HepG2 (cell line): ENCODE measurements around the gene ESRP2. TPM values are rescaled to one million over a fixed set of nuclear protein-coding genes. Genes with fewer than 3 reads are reported as not detected.

Source experiments
- ATAC-seq: fragments of 200-7000 bp; cut with Tn5 transposase; 3 replicates; pipeline ENCODE4 v1.9.1; 2020; ENCODE audit warnings: mild to moderate bottlenecking, moderate library complexity
- BruUV-seq: library from RNA; stranded (reverse); fragments of 400-500 nt; replicated peaks from 2 replicates; lab custom pipeline; 2021; lab: Mats Ljungman, UMichigan
- CTCF ChIA-PET: fragments of 300-600 bp; formaldehyde crosslinking; extraction: SDS; loops from one replicate; lab custom pipeline; 2021; ENCODE audit warnings: low total read pairs, inconsistent platforms, low intra/inter-chr PET ratio; lab: Yijun Ruan, JAX
- POLR2A ChIA-PET: fragments of 350-600 bp; sonication (Branson Sonifier 250); formaldehyde crosslinking; loops from one replicate; lab custom pipeline; 2020; ENCODE audit warnings: antibody characterized with exemption, inconsistent platforms; lab: Yijun Ruan, JAX
- DNase-seq: peaks from one replicate; pipeline ENCODE4 v3.0.0-alpha.2; 2015; ENCODE audit warnings: low spot score
- FAIRE-seq: peaks from 3 replicates; lab custom pipeline; 2011; peaks lifted over from hg19 to GRCh38; lab: Jason Lieb, UNC
- H2AFZ ChIP-seq: one replicate; pipeline ENCODE4 v1.6.1; 2011; ENCODE audit warnings: low read length, inconsistent platforms
- H3K27ac ChIP-seq: fragments of 300-600 bp; 3 replicates; pipeline ENCODE4 v1.8.0; 2011; ENCODE audit warnings: mixed run types, mild to moderate bottlenecking, mixed read lengths, low read length, inconsistent platforms; ENCODE audit not compliant: insufficient read depth; ENCODE audit errors: extremely low read length
- H3K27me3 ChIP-seq, 2 experiments: fragments of 200-600 bp in 1 of 2; 2 replicates in 1 of 2; 3 replicates in 1 of 2; pipeline versions ENCODE4 v1.6.0 to v1.8.0; 2011; ENCODE audit warnings: low read length in 2 of 2, mild to moderate bottlenecking in 2 of 2, moderate library complexity in 2 of 2, inconsistent platforms in 1 of 2; ENCODE audit not compliant: insufficient read depth in 2 of 2, control insufficient read depth in 1 of 2
- H3K36me3 ChIP-seq, 2 experiments: fragments of 200-600 bp in 1 of 2; replicated peaks in 1 of 2; 2 replicates in 1 of 2; 3 replicates in 1 of 2; pipeline versions ENCODE4 v1.5.1 to v1.8.0; 2011; ENCODE audit warnings: low read length in 2 of 2, inconsistent platforms in 1 of 2; ENCODE audit not compliant: insufficient read depth in 2 of 2, control insufficient read depth in 1 of 2
- H3K4me1 ChIP-seq: 2 replicates; pipeline ENCODE4 v1.5.1; 2012; ENCODE audit warnings: low read length, inconsistent platforms; ENCODE audit not compliant: insufficient read depth
- H3K4me2 ChIP-seq: 2 replicates; pipeline ENCODE4 v1.6.0; 2011; ENCODE audit warnings: low read depth, low read length, inconsistent platforms
- H3K4me3 ChIP-seq, 3 experiments: fragments of 200-600 bp in 1 of 3; sonication (generic), shearing (Covaris generic) in 1 of 3; replicated peaks in 1 of 3; 2 replicates each; pipeline ENCODE4 v1.5.1; 2011 to 2016; ENCODE audit warnings: low read length in 3 of 3, inconsistent platforms in 2 of 3, low read depth in 2 of 3, mild to moderate bottlenecking in 2 of 3, control low read depth in 1 of 3, mixed read lengths in 1 of 3; ENCODE audit not compliant: insufficient read depth in 1 of 3
- H3K79me2 ChIP-seq: one replicate; pipeline ENCODE4 v1.6.1; 2011; ENCODE audit warnings: low read length, inconsistent platforms; ENCODE audit not compliant: insufficient read depth
- H3K9ac ChIP-seq: 2 replicates; pipeline ENCODE4 v1.6.0; 2011; ENCODE audit warnings: mild to moderate bottlenecking, low read depth, low read length, inconsistent platforms; ENCODE audit not compliant: insufficient read depth
- H3K9me3 ChIP-seq: 2 replicates; pipeline ENCODE4 v1.5.1; 2012; ENCODE audit warnings: mild to moderate bottlenecking, low read length
- H4K20me1 ChIP-seq: 2 replicates; pipeline ENCODE4 v1.6.0; 2011; ENCODE audit warnings: inconsistent platforms, mild to moderate bottlenecking, low read length, moderate library complexity; ENCODE audit not compliant: insufficient read depth
- AHR ChIP-seq: IDR thresholded peaks from 2 replicates; pipeline ENCODE4 v1.6.1; 2018; ENCODE audit warnings: missing genetic modification reagents, missing compliant biosample characterization
- ELF4 ChIP-seq: sonication (generic); formaldehyde crosslinking; IDR thresholded peaks from 2 replicates; pipeline ENCODE4 v1.5.0; 2020; ENCODE audit warnings: missing genetic modification reagents, mild to moderate bottlenecking, moderate library complexity, borderline replicate concordance
- FOXK1 ChIP-seq: sonication (generic); formaldehyde crosslinking; IDR thresholded peaks from 2 replicates; pipeline ENCODE4 v1.4.0; 2020; ENCODE audit warnings: low read depth, missing genetic modification reagents, borderline replicate concordance
- FOXP1 ChIP-seq, 2 experiments: fragments of 450-650 bp in 1 of 2; IDR thresholded peaks; 2 replicates each; pipeline ENCODE4 v1.6.1; 2017 to 2018; ENCODE audit warnings: antibody characterized with exemption in 1 of 2
- HDAC1 ChIP-seq: sonication (generic); formaldehyde crosslinking; IDR thresholded peaks from 2 replicates; pipeline ENCODE4 v1.5.1; 2020; ENCODE audit warnings: mild to moderate bottlenecking, missing genetic modification reagents
- MBD4 ChIP-seq: IDR thresholded peaks from 2 replicates; pipeline ENCODE4 v1.6.1; 2012; ENCODE audit warnings: low read length, inconsistent platforms, borderline replicate concordance
- POLR2A ChIP-seq, 2 experiments: IDR thresholded peaks; 2 replicates each; pipeline ENCODE4 v1.6.1; 2011; ENCODE audit warnings: low read depth in 2 of 2, low read length in 2 of 2, mild to moderate bottlenecking in 1 of 2, moderate library complexity in 1 of 2; ENCODE audit not compliant: insufficient read depth in 1 of 2
- RBM22 ChIP-seq: fragments of 200-400 bp; formaldehyde crosslinking; optimal IDR thresholded peaks from 2 replicates; pipeline ENCODE3; 2017; ENCODE audit warnings: mild to moderate bottlenecking, low read length, moderate library complexity
- TARDBP ChIP-seq: sonication (generic); formaldehyde crosslinking; IDR thresholded peaks from 2 replicates; pipeline ENCODE4 v1.8.0; 2022; ENCODE audit warnings: mild to moderate bottlenecking, missing genetic modification reagents
- USF2 ChIP-seq, 2 experiments: sonication (generic) in 1 of 2; formaldehyde crosslinking in 1 of 2; IDR thresholded peaks; 2 replicates each; pipeline versions ENCODE4 v1.5.1 to v1.6.1; 2011 to 2020; ENCODE audit warnings: borderline replicate concordance in 1 of 2, low read depth in 1 of 2, low read length in 1 of 2, mild to moderate bottlenecking in 1 of 2, missing genetic modification reagents in 1 of 2, moderate library complexity in 1 of 2
- ZNF691 ChIP-seq: sonication (generic); formaldehyde crosslinking; IDR thresholded peaks from 2 replicates; pipeline ENCODE4 v1.4.0; 2020; ENCODE audit warnings: missing genetic modification reagents, low read depth, mild to moderate bottlenecking, borderline replicate concordance
- ZNF737 ChIP-seq: sonication (generic); formaldehyde crosslinking; IDR thresholded peaks from 2 replicates; pipeline ENCODE4 v1.5.0; 2020; ENCODE audit warnings: missing genetic modification reagents, mild to moderate bottlenecking, borderline replicate concordance
- WGBS: methylation state at CpG from one replicate; pipeline ENCODE4 v1.1.6; 2017; ENCODE audit warnings: low lambda C conversion rate; 5-methylcytosine and 5-hydroxymethylcytosine counted together
- in situ Hi-C: cut with HindIII; loops from 2 replicates; pipeline ENCODE4 v1.10.0; 2017; ENCODE audit warnings: low pct_unique_long_range_greater_than_20kb; ENCODE audit not compliant: extremely low pct_ligation_motif_present
- intact Hi-C: fragments of 100-400 bp; cut with micrococcal nuclease; formaldehyde crosslinking; loops from one replicate; pipeline ENCODE4 v1.10.0; 2022; ENCODE audit not compliant: unreplicated experiment
- polyA plus RNA-seq, 8 experiments: library from polyadenylated mRNA; depleted of rRNA in 3 of 8; stranded (reverse) in 7 of 8; unstranded in 1 of 8; fragments of >200 nt; fragmentation: Illumina TruSeq in 4 of 8; extraction: Trizol in 4 of 8; gene quantifications; 2 replicates each; pipeline versions ENCODE4 v1.2.1 to v1.2.3, GENCODE V29; 2011 to 2016; ENCODE audit warnings: low read depth in 4 of 8, missing spikeins in 1 of 8, mixed read lengths in 1 of 8; ENCODE audit not compliant: insufficient read depth in 1 of 8
- total RNA-seq, 5 experiments: library from RNA; depleted of rRNA; stranded (reverse); fragments of >200 nt; fragmentation: Illumina TruSeq; extraction: Trizol; gene quantifications; 2 replicates each; pipeline ENCODE4 v1.2.3, GENCODE V29; 2016; ENCODE audit warnings: low read depth in 1 of 5

The ESRP2 gene
- total and polyA plus RNA-seq, 2 of the 13 experiments (the other 11 are each of a cell fraction or from before 2014, with no cell fraction given): 21.1 to 32.4 TPM

- Histone ChIP-seq H3K4me2 (no peak overlapping the region), H3K9ac (no peak overlapping the region), H4K20me1 (peaks cover 24% of the 10 kb centered on the region), H3K27ac (no peak overlapping the region), H3K4me3 (no peak overlapping the region), H3K79me2 (no peaks in the 10 kb centered on the region), H3K27me3 (no peaks in the 10 kb centered on the region), H3K9me3 (no peaks in the 10 kb centered on the region), H3K4me1 (peaks cover 23% of the 10 kb centered on the region), H3K36me3 (peaks cover 38 to 74% of the 10 kb centered on the region in 2 experiments), H2AFZ (no peak overlapping the region)
- no TSS peak for BruUV-seq
- POLR2A ChIA-PET: interaction anchor here (0.7 to 3.1 kb wide), 7 partner anchors 9 to 148 kb away, joined by 3 to 24 read pairs (median 4); partner anchors contain the start of genes ESRP2, NFATC3, PLA2G15 and PRMT7
- DNase-seq: no peak
- no peak for FAIRE-seq
- TF ChIP-seq FOXP1 (IDR thresholded peaks at IDR 0.05) (no peak), FOXP1 (CRISPR knock-in tag; IDR thresholded peaks at IDR 0.05) (no peak), RBM22 (peak; percentile 27)
- CTCF ChIA-PET: interaction anchor here (1.0 kb wide), 1 partner anchor 134 kb away, joined by 3 read pairs; no protein-coding TSS in a partner anchor
- in situ Hi-C loops (no loop called here), intact Hi-C loops (loop anchor here (2.0 to 5.0 kb wide), 2 partner anchors 36 to 235 kb away; no protein-coding TSS in a partner anchor)
- ATAC-seq: no peak
- 96% methylated on average over 2 of the region's 2 CpGs for WGBS
Measured at GRCh38 chr16:68227850-68228553, 7.9 kb downstream of the ESRP2 start.

- no peaks in the 10 kb centered on the region for H3K27me3 ChIP-seq
- no peak overlapping the region for H2AFZ ChIP-seq
- H3K9ac ChIP-seq: no peak overlapping the region
- H3K79me2 ChIP-seq: no peaks in the 10 kb centered on the region
- ChIA-PET CTCF (no interaction called here), POLR2A (interaction anchor here (1.2 to 3.1 kb wide), 4 partner anchors 10 to 147 kb away, joined by 3 to 24 read pairs (median 6); partner anchors contain the start of genes ESRP2 and NFATC3)
- BruUV-seq: TSS peak; percentile 25
- ATAC-seq: peak; percentile 32
- no peak for DNase-seq
- H3K4me2 ChIP-seq: no peak overlapping the region
- no peak overlapping the region for H3K4me3 ChIP-seq
- peak; percentile 84 for FAIRE-seq
- H4K20me1 ChIP-seq: peaks cover 24% of the 10 kb centered on the region
- peak overlapping the region; percentile 14 for H3K27ac ChIP-seq
- WGBS: 61% methylated on average over 3 of the region's 3 CpGs
- in situ Hi-C loops: no loop called here
- intact Hi-C loops: loop anchor here (5.0 kb wide), 1 partner anchor 35 kb away; no protein-coding TSS in a partner anchor
- H3K4me1 ChIP-seq: peaks cover 23% of the 10 kb centered on the region
- no peaks in the 10 kb centered on the region for H3K9me3 ChIP-seq
- peaks cover 34 to 78% of the 10 kb centered on the region in 2 experiments for H3K36me3 ChIP-seq
- TF ChIP-seq ELF4 (CRISPR knock-in tag) (0 out of 2 replicates have a peak, but pooled peaks have one; percentile 36), POLR2A (IDR thresholded peaks at IDR 0.05; ENCODE audit: insufficient read depth in 1 of 2, low read depth in 2 of 2, low read length in 2 of 2) (peak in 1 of 2 experiments; percentile 15; a peak in 1 of 4 replicates), MBD4 (no peak), HDAC1 (0 out of 2 replicates have a peak, but pooled peaks have one; percentile 24), FOXK1 (CRISPR knock-in tag) (no peak), USF2 (IDR thresholded peaks at IDR 0.05; ENCODE audit: low read depth, low read length) (no peak), USF2 (CRISPR knock-in tag; IDR thresholded peaks at IDR 0.05; ENCODE audit: borderline replicate concordance) (no peak), ZNF737 (CRISPR knock-in tag) (no peak), TARDBP (CRISPR knock-in tag) (0 out of 2 replicates have a peak, but pooled peaks have one; percentile 44), AHR (CRISPR knock-in tag) (no peak), ZNF691 (CRISPR knock-in tag) (no peak)
Measured at GRCh38 chr16:68227183-68227793, 8.6 kb downstream of the ESRP2 start.
